HG02678 (cell line): ENCODE results near the gene CELSR3.

Experiments
- ATAC-seq: cut with Tn5 transposase; IDR thresholded peaks from one replicate; pipeline ENCODE4 v1.9.1; 2021; ENCODE audit warnings: mild to moderate bottlenecking, moderate library complexity; ENCODE audit not compliant: unreplicated experiment

The CELSR3 gene

DNA sequence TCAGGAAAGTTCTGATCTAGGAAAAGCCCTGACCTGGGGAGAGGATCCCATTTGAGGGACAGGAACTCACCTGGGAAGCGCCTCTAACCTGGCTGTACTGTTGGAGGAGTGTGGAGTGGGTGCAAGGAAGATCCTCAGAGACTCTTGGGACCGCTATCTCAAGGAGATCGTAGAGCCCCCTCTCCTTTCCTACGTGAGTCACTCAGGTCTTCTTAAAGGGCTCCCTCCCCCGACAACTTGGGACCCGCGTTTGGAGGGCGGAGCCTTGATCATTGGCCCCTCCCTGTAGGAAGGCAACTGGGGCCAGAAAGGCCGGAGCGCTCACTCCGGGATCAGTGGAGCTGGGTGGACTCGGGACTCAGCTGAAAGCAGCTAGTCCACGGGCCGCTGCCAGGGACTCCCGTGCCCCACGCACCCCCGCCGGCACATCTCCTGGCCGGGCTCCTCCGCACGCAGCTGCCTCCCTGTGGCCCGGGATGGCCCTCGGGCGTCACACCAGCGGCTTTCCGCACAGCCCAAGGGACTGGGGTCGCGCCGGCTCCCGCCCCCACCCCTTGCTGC, 27.9 kb downstream of the CELSR3 start:
- ATAC-seq, result peak; percentile 17

DNA sequence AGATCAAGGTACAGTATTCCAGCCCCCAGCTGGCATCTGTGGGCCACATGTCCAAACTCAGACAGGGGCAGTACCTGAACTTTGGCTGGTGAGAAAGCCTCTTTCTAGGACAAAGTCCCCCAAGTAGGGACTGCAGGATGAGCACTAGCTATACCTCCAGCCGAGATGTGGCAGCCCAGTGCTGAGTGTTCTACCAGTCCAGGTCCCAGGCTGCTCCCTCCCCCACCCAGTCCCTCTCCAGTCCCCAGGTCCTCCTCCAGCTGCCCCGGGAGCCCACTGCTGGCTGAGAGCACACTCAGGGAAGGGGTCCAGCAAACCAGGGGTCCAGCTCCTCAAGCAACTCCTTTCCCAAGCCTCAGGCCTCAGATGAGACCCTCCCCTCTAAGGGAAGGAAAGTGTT, 28.9 kb downstream of the CELSR3 start:
- ATAC-seq, result no peak

DNA sequence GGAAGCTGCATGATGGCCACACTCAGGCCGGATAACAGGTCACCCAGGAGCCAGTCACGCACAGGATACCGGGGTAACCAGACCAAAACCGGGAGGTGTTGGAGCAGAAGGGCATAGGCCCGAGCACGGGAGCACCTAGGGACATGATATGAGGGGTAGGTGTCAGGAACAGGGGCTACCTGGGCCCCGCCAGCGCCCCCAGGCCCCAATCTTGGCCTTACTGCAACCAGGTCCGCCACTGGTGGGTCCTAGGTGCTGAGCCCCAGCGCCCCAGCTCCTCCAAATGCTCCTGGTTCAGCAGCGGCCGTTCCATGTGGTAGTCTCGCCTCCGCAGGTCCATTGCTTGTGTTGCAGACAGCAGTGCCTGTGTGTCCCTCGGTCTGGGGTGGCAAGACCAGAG, 29.4 kb downstream of the CELSR3 start:
- ATAC-seq, result no peak

DNA sequence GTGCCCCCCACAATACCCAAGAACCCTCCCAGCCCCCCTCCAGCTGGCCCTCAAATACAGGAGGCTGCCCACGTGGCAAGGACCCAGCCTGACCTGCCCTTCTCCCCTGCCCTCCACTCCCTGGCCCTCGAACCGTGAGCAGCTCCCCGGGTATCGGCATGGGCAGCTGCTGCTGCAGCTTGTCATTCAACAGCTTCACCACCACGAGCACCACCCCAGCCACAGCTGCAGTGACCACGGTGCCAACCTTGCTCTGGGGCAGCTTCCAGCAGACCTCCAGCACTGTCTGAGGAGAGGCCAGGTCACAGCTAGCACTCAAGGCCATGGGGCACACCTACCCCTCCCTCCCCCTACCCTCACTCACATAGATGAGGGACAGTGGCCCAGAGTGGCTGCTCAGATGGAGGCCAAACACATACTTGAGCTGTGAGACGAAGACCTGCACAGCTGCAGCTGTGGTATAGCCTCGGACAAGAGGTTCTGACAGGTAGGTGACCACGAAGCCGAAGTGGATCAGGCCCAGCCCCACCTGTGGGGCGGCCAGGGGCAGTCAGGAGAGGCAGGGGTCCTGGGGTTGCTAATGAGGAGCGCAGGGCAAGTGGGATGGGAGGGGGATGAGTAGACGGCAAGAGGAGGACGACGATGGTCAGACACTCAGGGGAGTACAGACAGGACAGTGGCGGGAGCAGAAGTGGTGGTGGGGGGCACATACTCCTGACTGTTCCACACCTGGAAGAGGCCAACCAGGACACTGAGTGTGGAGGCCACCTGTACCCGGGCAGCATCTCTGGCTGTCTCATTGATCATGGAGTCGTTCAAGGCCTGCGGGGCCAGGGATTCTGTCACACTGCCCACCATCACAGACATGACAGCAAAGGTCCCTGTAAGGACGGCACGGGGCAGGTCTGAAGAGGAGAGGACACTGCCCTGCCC, 30.9 kb downstream of the CELSR3 start:
- no peak for ATAC-seq

DNA sequence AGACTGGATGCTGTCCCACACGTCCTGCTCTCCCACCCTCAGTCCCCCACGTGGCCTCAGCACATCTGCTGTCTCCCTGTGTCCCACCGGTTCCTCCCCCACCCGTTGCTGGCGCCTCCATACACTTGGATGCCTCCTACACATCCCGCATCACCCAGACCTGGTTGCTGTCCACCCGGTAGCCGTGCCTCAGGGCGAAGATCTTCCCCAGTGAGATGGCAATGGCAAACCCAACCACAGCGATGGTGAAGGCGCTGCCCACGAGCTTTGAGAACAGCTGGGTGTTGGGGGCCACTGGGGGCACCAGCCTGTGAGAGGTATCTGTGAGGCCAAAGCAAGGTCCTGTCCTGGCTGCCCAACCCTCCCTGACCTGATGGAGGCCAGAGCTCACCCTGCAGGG, 31.9 kb downstream of the CELSR3 start:
- ATAC-seq, result no peak

DNA sequence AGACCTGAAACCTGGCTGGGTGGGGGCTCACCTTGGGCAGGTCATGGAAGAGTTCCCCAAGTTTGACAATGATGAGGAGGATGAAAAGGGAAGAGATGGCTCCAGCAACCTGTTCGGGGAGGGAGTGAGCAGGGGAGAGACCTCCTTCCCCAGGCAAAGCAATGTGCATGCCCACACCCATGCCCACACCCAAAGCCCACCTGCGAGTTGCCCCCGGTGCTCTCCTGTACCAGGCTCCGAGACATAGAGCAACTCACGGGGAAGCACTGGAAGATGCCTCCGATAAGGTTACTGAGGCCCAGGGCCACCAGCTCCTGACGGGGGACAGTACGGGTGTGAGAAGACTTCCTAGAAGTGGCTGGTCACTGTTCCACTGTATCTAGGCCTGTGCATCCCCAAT, 32.3 kb downstream of the CELSR3 start:
- no peak for ATAC-seq

DNA sequence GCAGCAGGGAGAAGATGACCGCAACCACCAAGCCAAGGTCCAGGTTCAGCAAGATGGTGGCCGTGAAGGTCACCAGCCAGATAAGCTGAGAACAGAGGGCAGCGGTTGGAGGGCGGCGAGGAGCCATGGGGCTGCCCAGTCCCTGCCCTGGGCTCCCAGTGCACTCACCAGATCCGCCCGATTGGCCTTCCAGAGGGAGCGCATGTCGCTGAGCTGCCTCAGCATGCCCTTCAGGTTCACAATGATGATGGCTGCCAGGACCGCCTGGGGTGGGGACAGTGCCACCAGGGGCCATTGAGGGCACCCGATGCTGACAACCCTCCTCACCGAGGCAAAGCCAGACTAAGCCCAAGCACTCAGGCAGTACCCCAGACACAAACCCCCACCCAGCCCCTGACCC, 32.8 kb downstream of the CELSR3 start:
- ATAC-seq, result no peak

DNA sequence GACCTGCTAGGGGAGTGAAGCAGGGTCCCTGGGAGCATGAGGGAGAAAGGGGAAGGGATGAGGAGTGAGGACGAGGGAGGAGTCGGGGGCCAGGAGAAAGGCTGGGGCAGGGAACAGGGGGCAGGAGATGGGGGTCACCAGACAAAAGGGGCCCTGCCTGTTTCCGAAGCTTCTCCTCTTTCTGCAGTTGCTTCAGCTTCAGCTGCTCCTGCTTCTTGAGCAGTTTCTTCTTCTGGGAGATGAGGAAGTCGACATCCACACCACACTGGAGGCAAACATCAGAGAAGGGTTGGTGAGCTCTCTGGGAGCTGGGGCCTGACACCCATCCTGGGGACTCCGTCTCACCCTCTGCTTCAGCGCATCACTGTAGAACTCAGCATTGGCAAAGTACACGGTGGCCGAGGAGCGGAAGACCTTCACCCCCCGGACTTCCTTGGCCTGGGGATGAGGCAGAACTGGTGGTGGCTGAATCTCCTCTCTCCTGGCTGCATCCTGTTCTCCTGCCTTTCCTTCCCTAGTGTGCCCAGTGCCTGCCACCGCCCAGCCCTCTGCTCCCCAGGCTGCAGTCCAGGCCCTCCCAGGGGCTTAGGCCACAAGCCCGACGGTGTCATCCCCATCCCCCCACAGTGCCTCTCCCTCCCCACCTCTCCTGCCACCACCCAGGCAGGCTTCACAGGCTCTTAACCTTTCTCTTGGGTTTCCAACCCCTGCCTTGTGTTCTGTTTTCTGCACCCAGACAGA, 34.2 kb downstream of the CELSR3 start:
- no peak for ATAC-seq

DNA sequence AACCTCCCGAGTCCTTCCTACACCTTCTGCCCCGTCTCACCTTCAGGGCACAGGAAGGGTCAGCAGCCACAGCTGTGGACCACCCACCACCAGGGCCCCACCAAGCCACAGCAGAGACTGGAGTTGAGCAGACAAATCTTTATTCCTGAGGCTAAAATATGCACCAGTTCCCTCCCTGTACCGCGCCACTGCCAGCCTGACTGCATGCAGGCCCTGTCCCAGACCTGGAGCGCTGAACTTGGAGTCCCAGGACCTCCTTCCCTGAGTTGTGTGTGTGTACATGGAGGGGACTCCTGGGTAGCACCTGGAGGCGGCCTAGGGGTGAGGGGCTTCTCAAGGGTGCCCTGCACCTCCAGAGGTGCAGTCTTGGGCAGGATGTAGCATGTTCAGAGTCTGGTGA, 37.1 kb downstream of the CELSR3 start:
- ATAC-seq, result no peak

DNA sequence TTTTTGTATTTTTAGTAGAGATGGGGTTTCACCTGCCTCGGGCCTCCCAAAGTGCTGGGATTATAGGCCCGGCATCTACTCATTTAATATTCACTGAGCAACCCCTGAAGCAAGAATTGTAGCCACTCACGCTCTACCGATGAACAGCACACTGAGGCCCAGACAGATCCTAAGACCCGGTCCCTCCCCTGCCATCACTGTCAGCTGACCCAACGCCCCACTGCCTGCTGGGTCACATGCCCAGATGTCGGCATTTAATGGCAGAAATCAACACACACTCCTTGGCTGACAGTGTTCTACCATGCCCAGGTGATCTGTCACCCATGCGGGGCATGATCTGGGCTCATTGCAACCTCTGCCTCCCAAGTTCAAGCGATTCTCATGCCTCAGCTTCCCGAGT, 37.9 kb downstream of the CELSR3 start:
- no peak for ATAC-seq

DNA sequence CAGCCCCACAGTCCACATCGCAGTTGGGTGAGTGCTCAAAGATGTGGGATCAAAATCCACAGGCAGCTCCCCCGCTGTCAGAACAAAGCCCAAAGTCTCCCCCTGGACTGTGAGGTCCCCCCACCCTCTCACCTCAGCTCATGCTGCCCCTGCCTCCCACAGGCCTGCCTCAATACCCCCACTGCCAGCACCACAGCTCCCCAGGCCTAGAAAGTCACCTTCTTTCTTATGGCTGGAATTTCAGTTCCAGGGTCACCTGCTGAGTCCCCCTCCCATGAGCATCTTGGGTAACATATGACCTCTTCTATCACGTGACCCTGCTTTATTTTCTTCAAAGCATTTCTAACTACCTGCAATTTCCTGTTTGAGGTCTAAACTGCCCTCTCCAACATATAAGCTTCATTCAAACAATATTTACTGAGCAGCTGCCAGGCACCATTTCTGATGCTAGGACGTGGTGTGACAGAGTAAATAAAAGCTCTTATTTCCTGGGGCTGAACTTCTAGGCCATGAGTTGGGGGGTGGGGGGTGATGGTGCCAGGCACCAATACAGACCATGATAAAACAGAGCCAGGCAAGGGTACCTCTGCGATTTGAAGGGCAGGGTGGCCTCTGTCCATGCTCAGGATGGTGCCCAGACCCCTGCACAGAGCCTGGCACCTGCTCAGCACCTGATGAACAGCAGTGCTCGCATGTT, 38.7 kb downstream of the CELSR3 start:
- no peak for ATAC-seq

DNA sequence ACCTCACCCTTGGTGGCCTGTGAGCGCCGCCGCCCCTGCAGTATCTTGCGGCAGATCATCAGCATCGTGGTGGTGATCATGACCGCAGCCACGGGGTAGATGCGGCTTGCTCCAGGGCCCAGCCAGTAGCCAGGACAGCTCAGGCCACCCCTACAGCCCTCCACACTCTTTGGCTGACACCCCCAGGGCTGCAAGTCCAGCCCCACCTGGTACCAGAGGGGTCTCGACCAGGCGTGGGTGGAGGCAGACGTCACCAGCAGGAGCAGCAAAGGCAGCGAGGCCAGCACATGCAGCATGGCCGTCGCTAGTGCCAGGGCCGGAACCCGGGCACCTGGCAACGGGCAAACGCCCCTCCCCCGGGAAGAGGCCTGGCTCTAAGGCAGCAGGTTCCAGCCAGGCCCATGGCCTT, 41.2 kb downstream of the CELSR3 start, which contains the start of gene TMEM89:
Gene TMEM89, minus strand, starts transcription at position 309 of the 409 bp plus-strand sequence. Its CDS starts 13 bp downstream, at position 296.
- no peak for ATAC-seq

DNA sequence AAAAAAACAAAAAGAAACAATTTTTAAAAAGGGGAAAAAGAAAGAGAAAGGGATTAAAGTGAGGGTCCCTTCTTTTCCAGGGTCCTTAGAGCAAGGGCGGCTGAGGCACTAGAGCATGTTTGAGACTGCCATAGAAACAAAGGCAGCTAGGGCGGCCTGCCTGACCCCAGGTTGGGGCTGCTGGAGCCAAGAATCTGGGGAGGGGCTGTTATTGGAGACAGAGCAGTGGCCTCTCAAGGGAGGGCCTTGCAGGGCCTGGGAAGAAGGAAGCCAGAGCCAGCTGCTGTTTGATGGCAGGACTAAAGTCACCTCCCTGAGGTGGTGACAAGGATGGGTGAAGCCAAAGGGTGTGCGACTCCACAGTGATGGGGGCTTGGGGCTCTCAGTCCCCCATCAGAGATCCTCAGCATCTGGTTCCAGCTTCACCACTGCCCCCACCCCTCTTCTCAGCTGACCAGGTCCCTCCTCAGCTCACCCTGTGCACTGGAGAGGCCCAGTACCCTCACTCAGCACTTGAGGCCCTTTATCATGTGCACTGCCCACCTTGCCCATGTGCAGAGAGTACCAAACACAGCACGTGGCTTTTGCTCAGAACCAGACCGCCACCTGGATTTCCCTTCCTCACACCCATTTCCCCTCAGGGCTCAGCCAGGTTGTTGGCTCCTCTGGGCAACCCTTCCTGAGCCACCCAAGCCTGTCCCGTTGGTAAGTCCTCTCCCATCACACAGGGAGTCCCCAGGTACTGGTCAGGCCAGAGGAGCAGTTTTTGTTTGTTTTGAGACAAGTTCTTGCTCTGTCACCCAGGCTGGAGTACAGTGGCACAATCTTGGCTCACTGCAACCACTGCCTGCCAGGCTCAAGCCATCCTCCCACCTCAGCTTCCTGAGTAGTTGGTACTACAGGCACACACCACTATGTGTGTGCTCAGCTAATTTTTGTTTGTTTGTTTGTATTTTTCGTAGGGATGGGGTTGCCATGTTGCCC, 42.9 kb downstream of the CELSR3 start:
- no peak for ATAC-seq

DNA sequence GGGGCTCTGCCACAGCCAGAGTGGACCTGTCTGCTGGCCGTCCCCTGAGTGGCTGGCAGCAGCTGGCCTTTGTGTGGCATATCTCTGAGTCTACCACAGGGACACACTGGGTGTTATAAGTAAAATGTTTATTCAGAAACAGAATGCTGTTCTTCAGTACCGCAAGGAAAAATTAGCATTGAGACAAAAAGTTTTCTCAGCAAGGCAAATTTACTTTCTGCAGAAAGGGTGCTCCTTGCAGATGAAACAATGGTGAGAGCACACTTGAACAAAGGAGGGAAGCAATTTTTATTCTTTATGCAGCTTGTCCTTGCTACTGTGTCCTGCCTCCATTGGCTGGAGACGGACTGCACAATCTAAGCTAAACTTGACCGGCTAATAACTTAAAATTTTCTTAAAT, 45.1 kb downstream of the CELSR3 start:
- no peak for ATAC-seq

DNA sequence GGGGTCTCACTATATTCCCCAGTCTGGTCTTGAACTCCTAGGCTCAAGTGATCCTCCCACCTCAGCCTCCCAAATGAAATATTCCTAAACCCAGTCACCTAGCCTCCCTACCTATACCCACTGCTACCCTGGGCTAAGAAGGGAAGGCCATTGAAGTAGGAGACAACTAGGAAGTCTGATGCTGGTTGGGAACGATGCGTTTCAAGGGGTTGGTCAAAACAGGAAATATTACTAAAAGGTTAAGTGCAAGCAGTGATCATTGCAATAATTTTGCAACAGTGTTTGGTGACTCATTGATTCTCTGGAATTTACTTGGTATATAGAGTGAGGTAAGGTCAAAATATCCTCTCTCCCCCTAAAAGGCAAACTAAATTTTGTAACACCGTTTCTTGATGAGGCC, 48.6 kb downstream of the CELSR3 start:
- ATAC-seq, result no peak

DNA sequence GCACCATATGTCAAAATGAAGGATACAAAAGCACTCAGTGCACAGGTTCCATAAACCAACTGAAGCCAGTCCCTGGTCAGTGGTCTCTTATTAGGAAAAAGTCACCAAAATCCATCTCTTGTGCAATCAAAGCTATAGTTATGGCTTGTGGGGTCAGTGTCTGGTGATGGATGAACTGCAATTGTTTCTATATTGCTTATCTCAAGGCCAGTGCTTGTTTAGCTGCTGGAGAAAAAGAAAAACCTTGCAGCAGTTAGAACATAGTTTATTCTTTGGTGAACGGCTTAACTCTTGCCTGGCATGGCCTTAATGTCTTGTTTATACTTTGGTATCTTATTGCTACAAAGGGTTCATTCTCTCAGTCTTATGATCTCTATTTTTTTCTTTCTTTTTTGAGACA, 50.4 kb downstream of the CELSR3 start:
- no peak for ATAC-seq

DNA sequence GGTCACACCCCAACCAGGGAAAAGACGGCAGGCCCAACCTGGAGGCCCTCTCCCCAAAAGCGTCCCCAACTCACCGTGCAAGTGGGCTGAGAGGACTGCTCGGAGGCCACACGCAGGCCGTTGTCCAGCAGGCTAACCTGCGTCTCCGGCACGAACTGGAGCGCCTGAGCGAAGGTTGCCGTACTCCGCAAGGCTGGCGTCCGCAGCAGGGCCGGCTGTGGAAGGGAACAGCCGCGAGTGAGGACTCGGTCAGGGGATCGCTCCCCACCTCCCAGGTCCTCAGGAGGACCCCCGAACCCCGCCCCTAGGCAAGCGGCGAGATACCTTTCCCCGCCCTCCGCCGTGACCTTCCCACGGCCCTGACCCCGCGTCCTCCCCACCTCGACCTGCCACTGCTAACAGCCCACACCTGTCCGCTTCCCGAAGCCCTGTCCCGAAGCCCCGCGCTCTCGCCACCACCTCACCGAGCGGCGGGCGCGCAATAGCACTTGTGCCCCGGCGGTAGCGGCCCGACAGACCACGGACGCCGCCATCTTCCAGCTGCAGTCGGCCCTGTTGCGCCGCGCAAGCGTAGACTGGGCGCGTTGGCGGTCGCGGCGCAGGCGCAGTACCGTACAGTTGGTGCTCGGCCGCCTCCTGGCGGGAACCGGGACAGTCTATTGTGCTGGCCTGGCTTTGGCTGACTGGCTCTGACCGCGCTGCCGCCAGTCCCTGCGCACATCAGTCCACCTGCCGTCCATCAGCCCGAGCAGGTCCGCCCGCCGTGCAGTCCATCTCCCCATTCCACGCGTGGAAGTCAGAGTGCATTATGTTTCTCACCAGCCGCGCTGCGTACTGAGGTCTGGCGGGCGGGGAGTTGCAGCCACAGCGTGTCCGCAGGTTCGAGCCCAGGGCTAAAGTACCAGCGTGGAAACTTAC, 53.3 kb downstream of the CELSR3 start, which contains the start of gene UQCRC1:
Gene UQCRC1, minus strand, starts transcription at position 559 of the 918 bp plus-strand sequence. Its CDS starts 26 bp downstream, at position 533.
- peak; percentile 95 for ATAC-seq

DNA sequence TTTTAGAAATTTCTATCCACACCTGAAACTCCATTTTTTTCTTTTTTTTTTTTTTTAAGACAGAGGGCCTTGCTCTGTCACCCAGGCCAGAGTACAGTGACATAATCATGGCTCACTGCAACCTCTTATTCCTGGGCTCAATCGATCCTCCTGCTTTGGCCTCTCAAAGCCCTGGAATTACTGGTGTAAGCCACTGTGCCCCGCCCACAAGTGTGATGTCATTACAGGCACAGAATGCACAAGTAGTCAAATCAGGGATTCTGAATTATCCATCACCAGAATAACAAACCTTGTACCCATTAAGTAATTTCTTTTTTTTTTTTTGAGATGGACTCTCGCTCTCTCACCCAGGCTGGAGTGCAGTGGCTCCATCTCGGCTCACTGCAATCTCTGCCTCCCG, 55.2 kb downstream of the CELSR3 start:
- no peak for ATAC-seq

DNA sequence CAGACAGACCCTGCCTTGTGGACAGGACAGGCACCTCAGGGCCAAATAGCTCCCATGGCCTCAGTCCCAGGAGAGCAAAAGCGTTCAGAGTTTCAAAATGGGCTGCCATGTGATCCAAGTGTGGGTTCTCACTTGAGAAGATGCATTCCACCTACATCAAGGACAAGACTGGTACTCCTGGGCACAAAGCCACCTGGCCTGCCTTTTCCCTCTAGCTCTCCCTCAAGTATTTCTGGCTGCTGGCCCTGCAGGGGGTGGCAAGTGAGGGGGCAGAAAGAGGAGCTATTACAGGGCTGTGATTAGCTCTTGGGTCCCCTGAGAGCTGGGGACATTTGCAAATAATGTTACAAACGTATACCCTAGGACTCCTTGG, 61.1 kb downstream of the CELSR3 start:
- ATAC-seq, result no peak
